ENCODE data around the gene DNTTIP2. TPM values are rescaled to one million over a fixed set of nuclear protein-coding genes. Genes with fewer than 3 reads are reported as not detected.
A peak's percentile ranks its signal among the peaks of the same experiment; 100 is the strongest.

Gene DNTTIP2
- total RNA-seq, 1 experiment from 2014 or later, result 101 TPM

- no CpG with 5 or more reads among the region's 16 CpGs for WGBS (ENCODE audit: extremely low coverage, insufficient read length, low lambda C conversion rate)
- no peak overlapping the region for H4K8ac ChIP-seq (replicated peaks; ENCODE audit: insufficient read length, low read depth, low read length)
- no peaks in the 10 kb centered on the region for H3K79me2 ChIP-seq (ENCODE audit: insufficient read depth, low read length)
- peak overlapping the region; percentile 77 for H3K4me2 ChIP-seq (ENCODE audit: insufficient read depth, insufficient read length, low read length)
- Mint-ChIP-seq H3K9me3 (peaks cover 18 to 23% of the 10 kb centered on the region in 2 experiments), H3K36me3 (ENCODE audit: insufficient read depth in 1 of 3, low read depth in 3 of 3) (peaks cover 7 to 19% (median 13%) of the 10 kb centered on the region in 3 experiments), H3K4me1 (peaks cover 10% of the 10 kb centered on the region in 2 experiments), H3K27ac (peak overlapping the region in 1 of 3 experiments; percentile 67; a peak in 3 of 7 replicates), H3K4me3 (peak overlapping the region; percentile 89 to 93), H3K27me3 (ENCODE audit: low read depth) (peaks cover 3% of the 10 kb centered on the region; the same call in 1 of the 2 replicates)
- no peaks in the 10 kb centered on the region for H3K4me1 ChIP-seq (ENCODE audit: insufficient read depth, low read length)
- peak overlapping the region; percentile 78 for H4K5ac ChIP-seq (ENCODE audit: insufficient read length, low read depth, low read length)
- H2BK15ac ChIP-seq (ENCODE audit: low read depth, low read length), result 0 out of 2 replicates have a peak overlapping the region, but pooled peaks have one; percentile 31
- H4K20me1 ChIP-seq (ENCODE audit: control insufficient read depth, insufficient read depth, insufficient read length), result no peaks in the 10 kb centered on the region
- H3K27ac ChIP-seq (ENCODE audit: insufficient read length, low read depth, low read length), result no peak overlapping the region
- no peak overlapping the region for H2BK20ac ChIP-seq (ENCODE audit: low read depth, low read length, poor library complexity, severe bottlenecking)
- no peaks in the 10 kb centered on the region for H3K9me3 ChIP-seq (ENCODE audit: control insufficient read depth, low read depth, low read length)
- no peak overlapping the region for H3K56ac ChIP-seq (ENCODE audit: insufficient read length, low read depth, low read length)
- peak overlapping the region; percentile 17 for H2AFZ ChIP-seq (ENCODE audit: low read length)
- H3K9ac ChIP-seq (ENCODE audit: extremely low read depth, insufficient read length, low read length), result peak overlapping the region; percentile 30
- no peak overlapping the region for H4K91ac ChIP-seq (ENCODE audit: insufficient read length, low read depth, low read length)
- H3K23ac ChIP-seq (ENCODE audit: insufficient read length, low read depth, low read length), result no peak overlapping the region
- H3K4ac ChIP-seq (ENCODE audit: low read depth, low read length), result no peak overlapping the region
- no peak overlapping the region for H2BK5ac ChIP-seq (ENCODE audit: insufficient read length, low read length)
- no peak for TF ChIP-seq CTCF (conservative IDR thresholded peaks at IDR 0.05)
- H3K79me1 ChIP-seq (ENCODE audit: insufficient read depth, low read depth, low read length, poor library complexity, severe bottlenecking), result no peaks in the 10 kb centered on the region
- no peak overlapping the region for H2AK5ac ChIP-seq (ENCODE audit: insufficient read length, low read length)
- no peak overlapping the region for H3T11ph ChIP-seq (ENCODE audit: low read length)
- H3K14ac ChIP-seq (ENCODE audit: insufficient read depth, low read length), result peak overlapping the region; percentile 17; the same call in 1 of the 2 replicates
- H2BK12ac ChIP-seq (ENCODE audit: insufficient read length, low read depth, low read length), result no peak overlapping the region
- H3K27me3 ChIP-seq (ENCODE audit: insufficient read depth, low read length), result no peaks in the 10 kb centered on the region
- no peaks in the 10 kb centered on the region for H3K23me2 ChIP-seq (ENCODE audit: insufficient read length, low read depth, low read length, poor library complexity, severe bottlenecking)
- peak overlapping the region; percentile 10 for H2BK120ac ChIP-seq (ENCODE audit: low read depth, low read length, poor library complexity, severe bottlenecking)
- H3K18ac ChIP-seq (ENCODE audit: insufficient read length, low read depth, low read length), result peak overlapping the region; percentile 33
- DNase-seq, result peak; percentile 49
Measured at GRCh38 chr1:93845538-93846205, 33.3 kb downstream of the DNTTIP2 start.

Measured in H9 (cell line).